Nephron progenitor cell (in vitro differentiated cells): ENCODE data around the gene IRF2BP2.
"Not testable (repeated sequence)": the region's sequence is repeated elsewhere in the genome, so short reads cannot be mapped to it uniquely, and the experiment has no call there.

Source experiments
- DNase-seq: peaks from one replicate; pipeline ENCODE4 v3.0.0; 2021
- H3K27ac Mint-ChIP-seq: 2 replicates; pipeline ENCODE4 v1.8.0; 2021; ENCODE audit warnings: mild to moderate bottlenecking, moderate library complexity, mixed read lengths
- H3K27me3 Mint-ChIP-seq: 2 replicates; pipeline ENCODE4 v1.8.0; 2021; ENCODE audit warnings: mild to moderate bottlenecking, low read depth, mixed read lengths; ENCODE audit not compliant: poor library complexity
- H3K36me3 Mint-ChIP-seq: 2 replicates; pipeline ENCODE4 v1.8.0; 2021; ENCODE audit warnings: low read depth, mixed read lengths
- H3K4me1 Mint-ChIP-seq: 2 replicates; pipeline ENCODE4 v1.8.0; 2021; ENCODE audit warnings: mixed read lengths
- H3K4me3 Mint-ChIP-seq: 2 replicates; pipeline ENCODE4 v1.8.0; 2021; ENCODE audit warnings: mild to moderate bottlenecking, moderate library complexity, mixed read lengths
- H3K9me3 Mint-ChIP-seq: 2 replicates; pipeline ENCODE4 v1.8.0; 2021; ENCODE audit warnings: mild to moderate bottlenecking, moderate library complexity, mixed read lengths
- CTCF ChIP-seq: fragments of 200-600 bp; sonication (generic); IDR thresholded peaks from 2 replicates; pipeline ENCODE4 v1.5.0; 2021; ENCODE audit warnings: antibody characterized with exemption

IRF2BP2 gene

GRCh38 chr1:234639961-234640360 lies 30.0 kb upstream of the IRF2BP2 start:
- no peak for TF ChIP-seq CTCF
- Mint-ChIP-seq H3K36me3 (no peaks in the 10 kb centered on the region), H3K4me1 (peaks cover 8% of the 10 kb centered on the region), H3K27ac (no peak overlapping the region), H3K4me3 (no peak overlapping the region), H3K27me3 (peaks cover 8% of the 10 kb centered on the region), H3K9me3 (peaks cover 6% of the 10 kb centered on the region)
- no peak for DNase-seq

- peaks cover 12% of the 10 kb centered on the region for H3K27me3 Mint-ChIP-seq
- no peak for DNase-seq
- TF ChIP-seq CTCF = no peak
- H3K9me3 Mint-ChIP-seq = peaks cover 6% of the 10 kb centered on the region
- H3K4me3 Mint-ChIP-seq = no peak overlapping the region
- peaks cover 8% of the 10 kb centered on the region for H3K4me1 Mint-ChIP-seq
- H3K36me3 Mint-ChIP-seq = no peaks in the 10 kb centered on the region
- H3K27ac Mint-ChIP-seq = no peak overlapping the region
Observed at GRCh38 chr1:234638832-234639799, 29.1 kb upstream of the IRF2BP2 start.

- not testable (repeated sequence) for DNase-seq, H3K27me3 Mint-ChIP-seq, H3K4me3 Mint-ChIP-seq, H3K36me3 Mint-ChIP-seq, H3K27ac Mint-ChIP-seq, H3K4me1 Mint-ChIP-seq, H3K9me3 Mint-ChIP-seq
Observed at GRCh38 chr1:234634922-234635321, 24.9 kb upstream of the IRF2BP2 start.

GRCh38 chr1:234634387-234634786 lies 24.4 kb upstream of the IRF2BP2 start:
- peaks cover 6% of the 10 kb centered on the region for H3K27me3 Mint-ChIP-seq
- H3K36me3 Mint-ChIP-seq = no peaks in the 10 kb centered on the region
- H3K4me1 Mint-ChIP-seq = no peaks in the 10 kb centered on the region
- H3K27ac Mint-ChIP-seq = no peak overlapping the region
- no peak for DNase-seq
- peaks cover 6% of the 10 kb centered on the region for H3K9me3 Mint-ChIP-seq
- no peak for TF ChIP-seq CTCF
- H3K4me3 Mint-ChIP-seq = no peak overlapping the region

- H3K9me3 Mint-ChIP-seq = peaks cover under 1% of the 10 kb centered on the region
- no peak overlapping the region for H3K4me3 Mint-ChIP-seq
- DNase-seq = no peak
- no peaks in the 10 kb centered on the region for H3K4me1 Mint-ChIP-seq
- no peak for TF ChIP-seq CTCF
- no peaks in the 10 kb centered on the region for H3K36me3 Mint-ChIP-seq
- H3K27me3 Mint-ChIP-seq = peaks cover 6% of the 10 kb centered on the region
- H3K27ac Mint-ChIP-seq = no peak overlapping the region
Observed at GRCh38 chr1:234633246-234634003, 23.4 kb upstream of the IRF2BP2 start.

- Mint-ChIP-seq H3K27me3 (peaks cover 9% of the 10 kb centered on the region), H3K9me3 (no peaks in the 10 kb centered on the region), H3K4me3 (no peak overlapping the region), H3K36me3 (no peaks in the 10 kb centered on the region), H3K27ac (no peak overlapping the region), H3K4me1 (no peaks in the 10 kb centered on the region)
- no peak for TF ChIP-seq CTCF
- no peak for DNase-seq
Observed at GRCh38 chr1:234632225-234632624, 22.2 kb upstream of the IRF2BP2 start.
